ENCODE data around the gene PPP2R2C.

- TF ChIP-seq, protein P1, sequence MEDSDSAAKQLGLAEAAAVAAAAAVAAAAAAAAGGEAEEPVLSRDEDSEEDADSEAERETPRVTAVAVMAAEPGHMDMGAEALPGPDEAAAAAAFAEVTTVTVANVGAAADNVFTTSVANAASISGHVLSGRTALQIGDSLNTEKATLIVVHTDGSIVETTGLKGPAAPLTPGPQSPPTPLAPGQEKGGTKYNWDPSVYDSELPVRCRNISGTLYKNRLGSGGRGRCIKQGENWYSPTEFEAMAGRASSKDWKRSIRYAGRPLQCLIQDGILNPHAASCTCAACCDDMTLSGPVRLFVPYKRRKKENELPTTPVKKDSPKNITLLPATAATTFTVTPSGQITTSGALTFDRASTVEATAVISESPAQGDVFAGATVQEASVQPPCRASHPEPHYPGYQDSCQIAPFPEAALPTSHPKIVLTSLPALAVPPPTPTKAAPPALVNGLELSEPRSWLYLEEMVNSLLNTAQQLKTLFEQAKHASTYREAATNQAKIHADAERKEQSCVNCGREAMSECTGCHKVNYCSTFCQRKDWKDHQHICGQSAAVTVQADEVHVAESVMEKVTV (CRISPR knock-in tag; IDR thresholded peaks at IDR 0.05): no peak
- TF ChIP-seq, protein P2, sequence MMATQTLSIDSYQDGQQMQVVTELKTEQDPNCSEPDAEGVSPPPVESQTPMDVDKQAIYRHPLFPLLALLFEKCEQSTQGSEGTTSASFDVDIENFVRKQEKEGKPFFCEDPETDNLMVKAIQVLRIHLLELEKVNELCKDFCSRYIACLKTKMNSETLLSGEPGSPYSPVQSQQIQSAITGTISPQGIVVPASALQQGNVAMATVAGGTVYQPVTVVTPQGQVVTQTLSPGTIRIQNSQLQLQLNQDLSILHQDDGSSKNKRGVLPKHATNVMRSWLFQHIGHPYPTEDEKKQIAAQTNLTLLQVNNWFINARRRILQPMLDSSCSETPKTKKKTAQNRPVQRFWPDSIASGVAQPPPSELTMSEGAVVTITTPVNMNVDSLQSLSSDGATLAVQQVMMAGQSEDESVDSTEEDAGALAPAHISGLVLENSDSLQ (IDR thresholded peaks at IDR 0.05): no peak
- no peak for TF ChIP-seq CTCF (IDR thresholded peaks at IDR 0.05 in 2 of 3, conservative IDR thresholded peaks at IDR 0.05 in 1 of 3; ENCODE audit: insufficient read depth in 2 of 3, low read depth in 1 of 3, low read length in 3 of 3)
- no peak for TF ChIP-seq POLR2A (conservative IDR thresholded peaks at IDR 0.05)
- TF ChIP-seq L3MBTL2 (IDR thresholded peaks at IDR 0.05): no peak
- TF ChIP-seq KLF13 (tag; IDR thresholded peaks at IDR 0.05; ENCODE audit: borderline replicate concordance, low read depth): no peak
- no peak for TF ChIP-seq DMBX1 (CRISPR knock-in tag; IDR thresholded peaks at IDR 0.05; ENCODE audit: borderline replicate concordance)
- TF ChIP-seq REST (IDR thresholded peaks at IDR 0.05; ENCODE audit: borderline replicate concordance): no peak
- TF ChIP-seq REST (CRISPR knock-in tag; IDR thresholded peaks at IDR 0.05; ENCODE audit: low read depth): no peak
- TF ChIP-seq, protein P3, sequence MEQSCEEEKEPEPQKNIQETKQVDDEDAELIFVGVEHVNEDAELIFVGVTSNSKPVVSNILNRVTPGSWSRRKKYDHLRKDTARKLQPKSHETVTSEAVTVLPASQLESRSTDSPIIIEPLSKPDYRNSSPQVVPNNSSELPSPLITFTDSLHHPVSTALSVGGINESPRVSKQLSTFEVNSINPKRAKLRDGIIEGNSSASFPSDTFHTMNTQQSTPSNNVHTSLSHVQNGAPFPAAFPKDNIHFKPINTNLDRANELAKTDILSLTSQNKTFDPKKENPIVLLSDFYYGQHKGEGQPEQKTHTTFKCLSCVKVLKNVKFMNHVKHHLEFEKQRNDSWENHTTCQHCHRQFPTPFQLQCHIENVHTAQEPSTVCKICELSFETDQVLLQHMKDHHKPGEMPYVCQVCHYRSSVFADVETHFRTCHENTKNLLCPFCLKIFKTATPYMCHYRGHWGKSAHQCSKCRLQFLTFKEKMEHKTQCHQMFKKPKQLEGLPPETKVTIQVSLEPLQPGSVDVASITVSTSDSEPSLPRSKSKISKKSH (CRISPR knock-in tag; IDR thresholded peaks at IDR 0.05): no peak
- no peak for TF ChIP-seq PYGO2 (tag; IDR thresholded peaks at IDR 0.05)
- TF ChIP-seq EZH2 (IDR thresholded peaks at IDR 0.05; ENCODE audit: borderline replicate concordance, low read depth, low read length): no peak
These were observed 172.5 kb downstream of the PPP2R2C start for GRCh38 chr4:6299875-6300274.
